ENCODE measurements around the gene RNF224.
A peak's percentile ranks its signal among the peaks of the same experiment; 100 is the strongest.
"Not testable (repeated sequence)": the region's sequence is repeated elsewhere in the genome, so short reads cannot be mapped to it uniquely, and the experiment has no call there.

The RNF224 gene

GRCh38 chr9:137241490-137242268, 14.4 kb downstream of the RNF224 start:
- peak; percentile 70 for DNase-seq

- DNase-seq = no peak
Measured at GRCh38 chr9:137242269-137243203, 15.2 kb downstream of the RNF224 start.

GRCh38 chr9:137243266-137243625, 15.9 kb downstream of the RNF224 start:
- not testable (repeated sequence) for DNase-seq

DNA sequence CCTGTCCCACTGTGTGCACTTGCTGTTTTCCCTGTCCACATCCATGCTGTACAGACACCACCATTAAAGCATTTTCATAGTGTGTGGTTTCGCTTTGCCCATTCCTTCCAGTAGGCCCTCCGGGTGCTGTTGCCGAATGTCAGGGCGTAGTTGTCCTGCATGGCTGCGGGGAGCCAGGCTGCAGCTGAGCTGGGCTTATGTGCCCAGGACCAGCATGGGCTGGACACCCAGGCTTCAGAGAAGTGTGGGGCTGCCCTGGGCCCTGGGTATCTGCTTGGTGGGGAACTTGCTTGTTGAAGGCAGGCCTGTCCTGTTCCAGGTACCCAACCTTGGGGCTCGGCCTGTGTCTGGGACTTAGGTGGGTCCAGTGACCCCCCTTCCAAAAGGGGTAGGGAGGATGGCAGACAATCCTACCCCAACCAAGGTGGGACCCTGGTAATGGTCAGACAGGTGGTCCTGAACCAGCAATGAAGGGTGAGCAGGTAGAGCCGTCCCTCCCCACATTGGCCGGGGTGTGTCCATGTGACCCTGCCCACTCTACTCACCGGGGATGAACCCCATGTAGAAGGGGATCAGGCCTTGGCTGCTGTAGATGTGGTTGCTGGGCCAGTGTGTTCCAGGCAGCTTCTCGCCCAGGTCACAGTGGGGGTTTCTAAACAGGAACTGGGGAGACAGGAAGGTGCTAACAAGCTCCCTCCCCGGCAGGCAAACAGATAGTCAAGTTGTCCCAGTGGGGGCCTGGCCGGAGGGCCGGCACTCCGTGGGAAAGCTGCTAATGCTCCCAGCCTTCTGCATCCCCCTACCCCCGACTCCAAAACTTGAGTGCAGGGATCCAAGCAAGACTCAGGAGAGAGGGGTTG, 16.6 kb downstream of the RNF224 start:
- DNase-seq = no peak

DNA sequence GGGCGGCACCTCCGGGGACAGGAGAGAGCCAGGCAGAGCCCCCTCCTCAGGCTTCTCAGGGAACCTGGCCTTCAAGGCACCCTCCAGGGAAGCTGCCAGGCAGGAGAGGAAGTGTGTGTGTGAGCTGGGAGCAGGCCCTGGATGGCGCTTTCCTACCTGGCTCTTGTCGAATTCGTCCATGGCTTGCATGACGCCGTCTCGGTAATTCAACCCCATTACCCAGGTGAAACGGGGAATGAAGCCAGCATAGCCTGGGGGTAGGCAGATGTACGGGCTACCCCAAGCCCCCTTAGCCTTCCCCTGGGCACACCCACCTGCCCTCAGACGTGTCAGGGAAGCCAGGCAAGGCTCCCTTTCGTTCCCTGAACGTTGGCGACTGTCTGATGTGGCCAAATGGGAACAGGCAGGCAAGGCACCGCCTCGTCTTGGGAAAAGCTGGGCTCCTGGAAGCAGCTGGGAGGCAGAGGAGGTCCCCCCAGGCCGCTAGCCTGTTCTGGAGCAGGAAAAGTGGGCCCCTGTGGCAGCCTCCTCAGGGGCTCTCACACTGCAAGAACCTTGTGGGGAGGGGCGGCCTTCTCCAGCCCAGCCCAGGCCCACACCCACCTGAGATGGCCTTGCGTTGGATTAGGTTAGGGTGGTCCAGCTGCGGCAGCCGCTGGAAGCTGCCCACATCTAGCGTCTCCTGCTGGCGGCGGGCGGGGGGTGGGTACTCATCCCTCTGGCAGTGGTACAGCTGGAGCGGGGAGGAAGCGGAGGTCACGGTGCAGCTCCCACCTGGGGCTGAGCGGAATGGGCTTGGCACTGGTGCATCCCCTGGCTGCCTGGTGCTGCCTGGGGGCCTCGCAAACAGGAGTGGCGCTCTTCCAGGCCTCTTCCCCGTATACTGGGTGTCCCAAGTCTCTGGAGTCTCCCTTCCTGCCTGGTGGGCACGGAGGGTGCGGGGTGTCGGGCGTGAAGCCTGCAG, 17.5 kb downstream of the RNF224 start:
- DNase-seq = no peak

GRCh38 chr9:137245450-137246421, 18.4 kb downstream of the RNF224 start:
- DNase-seq = no peak

- no peak for DNase-seq
Measured at GRCh38 chr9:137247135-137247915, 20.0 kb downstream of the RNF224 start.

DNA sequence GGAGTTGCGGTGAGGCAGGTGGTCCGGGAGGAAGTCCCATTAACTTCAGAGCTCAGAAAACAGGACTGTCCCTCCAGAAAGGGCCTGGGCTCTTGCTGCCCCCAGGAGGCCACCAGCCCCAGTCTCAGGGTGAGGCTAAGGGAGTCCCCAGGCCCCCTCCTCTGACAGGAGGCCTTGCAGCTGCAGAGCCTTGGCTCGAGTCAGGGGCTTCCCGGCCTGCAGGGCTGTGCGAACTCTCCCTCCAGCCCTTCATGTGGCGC, 20.5 kb downstream of the RNF224 start:
- no peak for DNase-seq

GRCh38 chr9:137250329-137251193, 23.3 kb downstream of the RNF224 start:
- no peak for DNase-seq

- DNase-seq = no peak
Measured at GRCh38 chr9:137251194-137251461, 23.8 kb downstream of the RNF224 start, which contains the start of gene STPG3. STPG3 (plus strand) TSS chr9:137251286; CDS start chr9:137251287, 1 bp downstream.

DNA sequence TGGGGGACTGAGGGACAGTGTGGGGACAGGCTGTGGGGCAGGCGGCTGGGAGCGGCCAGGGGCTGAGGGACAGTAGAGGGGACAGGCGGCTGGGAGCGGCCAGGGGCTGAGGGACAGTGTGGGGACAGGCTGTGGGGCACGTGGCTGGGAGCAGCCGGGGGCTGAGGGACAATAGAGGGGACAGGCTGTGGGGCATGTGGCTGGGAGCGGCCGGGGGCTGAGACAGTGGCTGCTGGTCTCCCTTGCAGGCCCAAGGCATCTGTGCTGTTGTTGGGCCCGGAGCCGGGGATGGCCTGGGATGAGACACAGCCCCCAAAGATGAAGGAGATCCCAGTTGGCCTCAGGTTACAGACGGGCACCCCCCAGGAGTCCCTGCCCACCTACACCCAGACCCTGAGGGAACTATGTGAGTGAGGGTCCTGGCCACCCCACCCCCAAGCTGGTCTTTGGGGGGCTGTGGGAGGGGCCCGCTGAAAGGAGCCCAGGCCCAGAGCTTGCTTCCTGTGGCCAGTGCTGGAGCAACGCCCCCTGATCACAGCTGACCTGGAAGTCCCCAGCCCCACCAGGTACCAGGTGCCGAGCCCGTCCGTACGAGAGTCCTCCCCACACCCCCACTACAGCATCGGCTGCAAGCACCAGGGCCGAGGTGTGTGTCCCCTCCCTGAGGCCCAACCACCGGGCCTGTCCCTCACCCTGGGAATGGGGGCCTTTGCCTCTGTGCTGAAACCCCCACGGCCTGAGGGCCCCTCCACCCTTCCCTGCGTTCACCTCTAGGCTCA, 24.4 kb downstream of the RNF224 start:
- DNase-seq = no peak

DNA sequence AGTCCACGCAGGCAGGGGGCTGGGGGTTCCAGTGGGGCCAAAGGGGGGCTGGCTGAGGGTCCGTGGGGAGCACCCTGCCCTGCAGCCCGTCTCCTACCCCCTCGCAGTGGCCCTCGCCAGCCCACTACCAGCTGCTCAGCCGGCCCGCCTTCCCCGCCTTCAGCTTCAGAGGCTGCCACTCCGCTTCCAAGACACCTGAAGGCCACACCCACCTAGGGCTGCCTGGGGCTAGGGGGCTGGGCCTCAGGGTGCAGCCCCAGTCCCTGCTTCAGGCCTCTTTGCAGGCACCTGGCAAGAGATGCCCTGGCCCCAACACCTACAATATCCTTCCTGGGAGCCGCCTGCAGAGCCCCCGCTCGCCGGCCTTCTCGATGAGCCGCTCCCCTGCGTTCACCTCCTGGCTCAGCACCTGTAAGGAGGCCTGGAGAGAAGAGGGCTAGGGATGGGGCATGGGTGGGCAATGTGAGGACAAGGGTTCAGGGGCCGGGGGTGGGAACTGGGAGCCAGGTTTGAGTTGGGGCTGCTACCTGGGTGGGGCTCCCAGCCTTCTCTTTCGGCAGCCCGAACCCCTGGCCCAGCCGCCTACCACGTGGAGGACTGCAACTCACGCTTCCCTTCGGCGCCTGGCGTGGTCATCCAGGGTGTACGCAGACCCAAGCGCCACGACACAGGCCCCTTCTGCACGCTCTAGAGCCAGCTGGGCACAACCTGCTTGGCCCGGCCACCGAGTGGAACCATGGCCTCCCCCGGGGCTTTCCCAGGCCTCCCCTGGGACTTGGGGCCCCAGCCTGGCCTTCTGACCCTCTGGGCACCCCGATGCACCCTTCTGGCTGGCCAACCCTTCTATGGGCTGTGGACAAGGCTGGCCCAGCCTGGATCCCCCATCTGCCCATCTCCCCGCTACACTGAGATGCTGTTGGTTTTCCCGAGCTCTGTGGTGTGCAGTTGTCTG, 25.5 kb downstream of the RNF224 start:
- DNase-seq = no peak

DNA sequence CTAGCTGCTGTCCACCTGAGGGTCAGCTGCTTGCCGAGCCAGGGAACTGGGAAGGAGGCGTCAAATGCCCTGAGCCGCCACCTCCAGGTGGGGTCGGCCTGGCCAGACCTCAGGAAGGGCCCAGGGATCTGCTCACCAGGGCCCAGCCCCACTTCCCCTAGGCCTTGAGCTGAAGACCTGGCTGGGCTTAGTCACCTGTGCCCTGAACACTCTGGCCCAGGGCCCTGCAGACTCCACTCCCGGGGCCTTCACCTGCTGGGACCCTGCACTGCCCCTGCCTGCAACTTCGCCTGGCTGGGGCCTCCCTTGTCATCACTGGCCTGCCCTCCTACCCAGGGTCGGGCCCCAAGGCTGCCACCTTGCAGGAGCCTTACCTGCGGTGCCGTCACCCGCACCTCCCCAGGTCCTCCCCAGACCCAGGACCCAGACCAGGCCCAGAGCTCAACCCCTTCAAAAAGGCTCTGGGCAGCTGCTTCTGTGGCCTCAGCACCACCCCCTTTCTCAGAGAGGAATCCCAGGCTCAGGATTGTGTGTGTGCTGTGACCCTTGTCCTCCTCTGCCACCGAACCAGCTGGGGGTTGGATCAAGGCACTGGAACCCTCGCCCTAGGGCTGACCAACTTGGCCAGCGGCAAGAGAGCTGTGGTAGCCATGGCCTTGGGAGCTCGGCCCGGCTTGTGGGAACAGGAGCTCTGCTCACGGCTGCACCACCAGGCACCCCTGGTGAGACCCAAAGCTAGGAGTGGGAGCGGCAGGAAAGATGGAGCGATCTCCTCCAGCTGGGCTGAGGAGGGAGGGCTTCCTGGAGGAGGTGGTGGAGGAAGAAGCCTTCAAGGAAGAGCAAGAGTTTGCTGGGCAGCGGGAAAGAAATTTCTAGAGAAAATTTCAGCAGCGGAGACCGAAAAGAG, 26.7 kb downstream of the RNF224 start:
- no peak for DNase-seq

- DNase-seq = peak; percentile 96
Measured at GRCh38 chr9:137254624-137255447, 27.5 kb downstream of the RNF224 start, which contains the start of gene NELFB. NELFB (plus strand) TSS chr9:137255327.
